ENCODE results near the gene TRIM24.
A peak's percentile ranks its signal among the peaks of the same experiment; 100 is the strongest.
"Not testable (repeated sequence)": the region's sequence is repeated elsewhere in the genome, so short reads cannot be mapped to it uniquely, and the experiment has no call there.

TRIM24 gene

DNA sequence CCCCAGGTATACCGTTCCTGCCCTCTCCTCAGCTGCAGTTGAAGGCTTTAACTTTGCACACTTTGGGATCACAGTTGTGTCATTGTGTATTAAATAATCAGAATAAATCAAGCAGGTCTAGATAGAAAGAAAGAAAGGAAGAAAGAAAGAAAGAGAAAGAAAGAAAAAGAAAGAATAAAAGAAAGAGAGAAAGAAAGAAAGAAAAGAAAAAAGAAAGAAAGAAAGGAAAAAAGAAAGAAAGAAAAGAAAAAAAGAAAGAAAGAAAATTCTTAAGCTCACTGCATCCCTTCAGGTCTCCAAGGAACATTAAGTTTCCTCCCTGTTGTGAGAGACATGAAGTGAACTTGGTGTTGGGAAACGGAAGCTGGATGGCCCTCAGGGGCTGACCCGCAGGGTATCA is 17.2 kb upstream of the TRIM24 start:
- TF ChIP-seq POLR2A (IDR thresholded peaks at IDR 0.05; ENCODE audit: low read depth, low read length) = no peak
- DNase-seq (ENCODE audit: insufficient read length, low spot score) (no peak), FAIRE-seq (no peak)

DNA sequence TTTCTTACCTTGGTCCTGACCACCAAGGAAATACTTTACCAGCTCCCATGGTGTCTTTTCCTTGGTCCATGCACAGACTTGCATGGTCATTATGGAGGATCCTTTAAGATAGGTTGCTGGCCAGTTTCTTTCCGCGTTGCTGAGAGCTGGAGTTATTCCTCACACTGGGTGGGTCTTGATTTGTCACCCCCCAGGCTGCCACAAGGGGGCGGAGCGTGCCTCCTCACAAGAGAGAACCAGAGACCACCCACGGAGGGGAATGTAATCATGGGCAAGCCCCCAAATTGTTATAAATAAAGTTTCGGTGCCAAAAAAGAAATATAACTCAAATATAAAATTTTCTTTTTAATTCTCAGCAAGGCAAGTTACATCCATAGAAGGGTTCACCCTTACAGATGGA is 10.5 kb upstream of the TRIM24 start:
- DNase-seq (ENCODE audit: insufficient read length, low spot score) (no peak), FAIRE-seq (no peak)
- TF ChIP-seq POLR2A (IDR thresholded peaks at IDR 0.05; ENCODE audit: low read depth, low read length) = no peak

DNA sequence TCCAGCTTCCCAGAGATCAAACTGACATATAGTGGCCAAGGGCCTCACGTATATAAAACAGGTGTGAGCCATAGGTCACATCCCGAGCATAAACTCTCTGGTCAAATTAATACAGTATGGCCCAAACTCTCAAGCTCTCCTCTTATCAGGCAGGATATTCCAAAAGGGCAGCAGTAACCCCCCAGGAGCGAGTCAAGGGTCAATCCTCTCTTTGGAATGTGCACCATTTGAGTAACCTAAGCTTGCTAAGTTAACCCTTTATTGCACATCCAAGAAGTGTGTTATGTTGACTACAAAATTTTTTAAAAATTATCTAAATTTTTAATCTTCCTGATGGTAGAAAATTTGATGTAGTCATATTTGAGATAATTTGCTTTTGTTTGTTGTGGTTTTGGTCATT is 4.5 kb upstream of the TRIM24 start:
- no peak for TF ChIP-seq POLR2A (IDR thresholded peaks at IDR 0.05; ENCODE audit: low read depth, low read length)
- DNase-seq (ENCODE audit: insufficient read length, low spot score) (no peak), FAIRE-seq (no peak)

DNA sequence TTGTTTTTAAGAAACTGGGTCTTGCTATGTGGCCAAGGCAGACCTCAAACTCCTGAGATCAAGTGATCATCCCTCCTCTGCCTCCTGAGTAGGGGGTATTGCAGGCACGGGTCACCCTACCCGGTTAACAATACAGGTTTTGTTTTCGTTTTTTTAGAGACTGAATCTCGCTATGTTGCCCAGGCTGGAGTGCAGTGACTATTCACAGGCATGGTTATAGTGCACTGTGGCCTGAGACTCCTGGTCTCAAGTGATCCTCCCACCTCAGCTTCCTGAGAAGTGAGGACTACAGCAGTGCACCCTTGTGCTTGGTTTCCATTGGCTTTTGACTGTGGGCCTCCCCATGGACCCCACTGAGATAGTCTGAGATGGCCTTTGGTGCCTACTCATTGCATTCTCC is 3.8 kb upstream of the TRIM24 start:
- no peak for TF ChIP-seq POLR2A (IDR thresholded peaks at IDR 0.05; ENCODE audit: low read depth, low read length)
- FAIRE-seq = no peak

DNA sequence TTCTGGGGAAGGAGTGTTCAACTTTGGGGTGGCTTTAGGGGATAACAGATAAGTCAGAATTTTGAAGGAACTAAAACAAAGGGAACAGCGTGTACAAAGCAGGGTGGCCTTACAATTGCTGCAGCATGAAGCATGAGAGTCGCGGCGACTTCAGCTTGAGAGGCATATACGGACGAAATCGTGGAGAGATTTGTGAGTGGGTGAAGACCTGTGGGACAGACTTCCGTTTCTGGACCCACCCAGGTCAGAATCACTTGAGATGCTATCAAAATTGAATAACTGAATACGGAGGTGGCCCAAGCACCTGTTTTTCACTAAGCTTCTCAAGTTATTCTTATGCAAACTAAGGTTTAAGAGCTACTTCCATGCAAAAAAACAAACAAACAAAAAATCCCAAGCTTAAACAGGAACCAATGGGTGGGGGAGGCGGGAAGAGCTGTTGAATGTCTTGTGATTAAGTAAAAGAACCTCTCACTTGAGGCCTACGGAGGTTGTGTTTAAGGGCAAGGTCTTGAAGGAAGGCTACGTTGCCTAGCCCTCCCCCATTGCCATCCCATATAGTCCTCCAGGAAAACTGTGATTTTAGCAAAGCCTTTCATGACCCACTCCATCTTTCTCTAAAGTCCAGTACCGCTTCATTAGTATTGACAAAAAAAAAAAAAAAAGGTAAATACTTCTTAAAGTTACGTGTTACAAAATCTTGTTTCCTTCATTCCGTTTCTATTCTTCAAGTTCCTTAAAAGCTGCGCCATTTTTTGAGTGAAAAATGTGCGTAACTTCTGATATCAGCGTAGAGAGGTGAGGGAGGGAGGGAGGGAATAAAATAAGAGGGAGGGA is 1.3 kb upstream of the TRIM24 start:
- no peak for FAIRE-seq
- no peak for DNase-seq (ENCODE audit: insufficient read length, low spot score)
- TF ChIP-seq POLR2A (IDR thresholded peaks at IDR 0.05; ENCODE audit: low read depth, low read length) = no peak

More for the DNA sequence above, 3.8 kb upstream of the TRIM24 start:
- DNase-seq (ENCODE audit: insufficient read length, low spot score) = no peak

DNA sequence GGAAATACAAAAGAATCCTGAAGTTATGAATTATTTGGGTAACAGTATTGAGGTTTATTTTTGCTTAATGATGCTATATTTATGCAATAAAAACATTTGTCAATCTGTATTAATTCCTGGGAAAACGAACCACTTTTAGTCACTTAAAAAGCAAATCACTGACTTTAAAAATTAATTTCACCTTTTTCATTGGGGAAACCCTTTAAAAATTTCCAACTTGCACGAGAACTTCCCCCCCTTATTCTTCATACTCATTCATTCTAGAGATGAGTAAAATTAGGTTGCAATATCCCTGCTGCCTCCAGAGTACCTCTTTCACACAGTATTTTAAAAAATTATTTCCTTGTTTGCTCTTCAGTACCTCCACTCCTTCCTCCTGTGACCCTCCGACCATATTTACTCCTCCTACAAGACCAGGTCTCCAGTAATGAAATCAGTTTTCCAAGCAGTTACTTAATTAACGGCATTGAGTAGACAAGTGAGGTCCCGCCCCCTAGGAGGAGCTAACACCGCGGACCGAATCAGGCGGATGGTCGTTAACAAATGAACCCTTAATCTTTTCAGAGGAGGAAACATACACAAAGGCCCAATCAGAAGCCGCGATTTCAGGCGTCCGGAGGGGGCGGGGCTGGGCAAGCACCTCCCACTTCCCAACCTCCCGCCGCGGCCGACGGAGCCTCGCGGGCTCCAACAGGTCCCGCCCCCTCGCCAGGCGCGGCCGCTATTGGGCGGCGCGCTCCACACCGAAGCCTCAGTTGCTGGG is 465 bp upstream of the TRIM24 start:
- DNase-seq (ENCODE audit: insufficient read length, low spot score) (peak; percentile 90), FAIRE-seq (peak; percentile 33)
- no peak for TF ChIP-seq POLR2A (IDR thresholded peaks at IDR 0.05; ENCODE audit: low read depth, low read length)

DNA sequence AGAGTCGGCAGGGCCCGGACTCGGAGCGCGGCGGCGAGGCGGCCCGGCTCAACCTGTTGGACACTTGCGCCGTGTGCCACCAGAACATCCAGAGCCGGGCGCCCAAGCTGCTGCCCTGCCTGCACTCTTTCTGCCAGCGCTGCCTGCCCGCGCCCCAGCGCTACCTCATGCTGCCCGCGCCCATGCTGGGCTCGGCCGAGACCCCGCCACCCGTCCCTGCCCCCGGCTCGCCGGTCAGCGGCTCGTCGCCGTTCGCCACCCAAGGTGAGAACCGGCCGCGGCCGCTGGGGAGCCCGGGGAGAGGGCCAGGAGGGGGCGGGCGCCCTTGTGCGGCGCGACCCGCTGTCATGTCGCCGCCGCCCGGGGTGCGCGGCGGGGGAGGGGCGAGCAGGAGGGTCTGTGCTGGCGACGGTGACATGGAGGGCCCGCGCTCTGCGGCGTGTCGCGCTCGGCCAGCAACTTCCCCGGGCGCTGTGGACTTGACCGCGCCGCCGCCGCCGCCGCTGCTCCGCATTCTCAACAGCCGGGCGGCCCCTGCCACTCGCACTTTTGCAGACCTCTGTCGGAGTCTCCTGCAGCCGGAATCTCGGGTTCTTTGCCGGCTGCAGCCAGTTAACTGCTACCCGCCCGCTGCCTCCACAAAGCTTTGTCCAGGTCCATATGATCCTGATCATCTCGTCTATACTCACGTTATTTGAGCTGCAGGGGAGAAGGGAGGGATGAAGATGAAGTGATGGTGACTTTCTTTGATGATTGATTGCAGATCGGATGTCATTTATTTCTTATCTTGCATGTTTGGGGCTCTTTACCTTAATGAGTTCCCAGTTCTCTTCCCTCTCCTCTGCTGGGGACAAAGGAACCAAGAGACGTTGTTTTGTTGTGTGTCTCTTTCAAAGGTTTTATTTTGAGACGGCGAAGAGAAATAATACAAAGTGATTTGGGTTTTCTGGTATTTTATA is 869 bp downstream of the TRIM24 start:
- FAIRE-seq = no peak
- TF ChIP-seq POLR2A (IDR thresholded peaks at IDR 0.05; ENCODE audit: low read depth, low read length) = peak; percentile 22; the same call in 1 of the 2 replicates

DNA sequence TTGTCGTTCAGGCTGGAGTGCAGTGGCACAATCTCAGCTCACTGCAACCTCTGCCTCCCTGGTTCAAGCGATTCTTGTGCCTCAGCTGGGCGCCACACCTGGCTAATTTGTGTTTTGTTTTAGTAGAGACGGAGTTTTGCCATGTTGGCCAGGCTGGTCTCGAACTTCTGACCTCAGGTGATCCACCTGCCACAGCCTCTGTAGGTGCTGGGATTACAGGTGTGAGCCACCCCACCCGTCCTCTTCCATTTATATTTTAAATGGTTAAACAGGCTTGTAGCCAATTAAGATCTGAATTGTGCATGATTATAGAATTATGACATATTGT is 3.2 kb downstream of the TRIM24 start:
- FAIRE-seq; DNase-seq (ENCODE audit: insufficient read length, low spot score): not testable (repeated sequence)

More for the DNA sequence above, 869 bp downstream of the TRIM24 start:
- DNase-seq (ENCODE audit: insufficient read length, low spot score) = no peak

DNA sequence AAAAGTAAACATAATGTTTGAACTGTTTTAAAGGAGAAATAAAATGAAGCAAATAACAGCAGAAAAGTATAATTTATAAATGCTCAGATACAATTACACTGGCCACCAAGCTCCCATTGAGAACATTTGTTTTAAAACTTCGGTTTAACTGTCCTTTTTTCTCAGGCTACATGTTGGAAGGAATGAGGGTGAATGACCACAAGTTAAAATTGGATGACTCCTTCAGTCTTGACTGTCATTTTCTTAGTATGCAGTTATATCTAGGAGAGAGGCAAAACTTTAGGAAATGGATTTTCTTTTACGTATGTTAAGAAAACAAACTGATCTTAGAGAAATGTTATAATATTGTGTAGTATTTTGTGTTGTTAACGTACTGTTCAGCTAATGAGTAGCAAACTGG is 5.0 kb downstream of the TRIM24 start:
- FAIRE-seq (no peak), DNase-seq (ENCODE audit: insufficient read length, low spot score) (no peak)

DNA sequence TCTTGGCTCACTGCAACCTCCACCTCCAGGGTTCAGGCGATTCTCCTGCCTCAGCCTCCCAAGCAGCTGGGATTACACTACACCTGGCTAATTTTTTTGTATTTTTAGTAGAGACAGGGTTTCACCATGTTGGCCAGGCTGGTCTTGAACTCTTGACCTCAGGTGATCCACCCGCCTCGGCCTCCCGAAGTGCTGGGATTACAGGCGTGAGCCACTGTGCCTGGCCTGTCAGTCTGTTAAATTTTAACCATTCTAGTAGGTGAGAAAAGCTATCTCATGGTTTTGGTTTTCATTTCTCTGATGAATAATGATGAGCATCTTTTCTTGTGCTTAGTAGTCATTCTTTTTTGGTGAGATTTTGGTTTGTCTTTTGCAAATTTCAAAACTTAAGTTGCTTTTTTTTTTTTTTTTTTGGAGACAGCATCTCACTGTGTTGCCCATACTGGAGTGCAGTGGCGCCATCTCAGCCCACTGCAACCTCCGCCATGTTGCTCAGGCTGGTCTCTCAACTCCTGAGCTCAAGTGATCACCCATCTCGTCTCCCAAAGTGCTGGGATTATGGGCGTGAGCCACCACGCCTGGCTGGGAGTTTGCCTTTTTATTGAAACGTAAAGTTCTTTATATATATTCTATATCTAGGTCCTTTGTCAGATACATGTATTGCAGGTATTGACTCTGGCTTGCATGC is 6.2 kb downstream of the TRIM24 start:
- FAIRE-seq; DNase-seq (ENCODE audit: insufficient read length, low spot score): not testable (repeated sequence)

More for the DNA sequence above, 5.0 kb downstream of the TRIM24 start:
- TF ChIP-seq POLR2A (IDR thresholded peaks at IDR 0.05; ENCODE audit: low read depth, low read length) = no peak

DNA sequence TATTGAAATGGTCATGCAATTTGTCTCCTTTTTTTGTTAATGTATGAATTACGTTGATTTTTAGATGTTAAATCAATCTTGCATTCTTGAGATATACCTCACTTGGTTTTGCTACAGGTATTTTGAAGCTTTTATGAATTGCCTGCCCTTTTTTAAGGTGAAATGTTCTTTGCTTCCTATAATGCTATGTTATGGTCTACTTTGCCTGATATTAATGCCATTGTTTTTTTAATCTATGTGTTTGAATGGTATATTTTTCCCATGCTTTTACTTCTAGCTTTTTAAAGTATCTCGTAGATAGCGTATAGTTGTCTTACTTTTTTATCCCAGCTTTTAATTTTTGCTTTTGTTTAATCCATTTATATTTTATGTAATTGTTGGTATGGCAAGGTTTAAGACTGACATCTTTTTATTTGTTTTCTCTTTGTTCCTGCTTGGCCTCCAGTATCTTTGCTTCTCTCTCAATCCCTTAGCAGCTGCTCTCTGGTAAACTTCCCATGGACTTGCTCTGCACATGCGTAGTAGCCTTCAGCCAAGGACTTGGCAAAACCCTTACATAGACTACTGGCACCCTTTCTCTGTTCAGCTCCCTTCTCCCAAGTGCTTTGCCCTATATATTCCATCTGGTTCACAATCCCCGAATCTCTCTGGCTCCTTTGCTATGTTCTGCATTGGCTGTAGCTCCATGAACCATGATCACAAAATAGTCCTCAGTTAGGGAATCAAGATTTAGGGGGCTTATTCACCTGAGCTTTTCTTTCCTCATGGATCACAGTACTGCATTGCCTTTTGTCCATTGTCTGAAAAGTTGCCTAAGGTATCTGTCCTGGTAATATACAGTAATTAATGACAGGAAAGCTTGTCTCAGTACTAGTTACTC is 8.4 kb downstream of the TRIM24 start:
- no peak for FAIRE-seq
- DNase-seq (ENCODE audit: insufficient read length, low spot score) = no peak
- TF ChIP-seq POLR2A (IDR thresholded peaks at IDR 0.05; ENCODE audit: low read depth, low read length) = no peak

DNA sequence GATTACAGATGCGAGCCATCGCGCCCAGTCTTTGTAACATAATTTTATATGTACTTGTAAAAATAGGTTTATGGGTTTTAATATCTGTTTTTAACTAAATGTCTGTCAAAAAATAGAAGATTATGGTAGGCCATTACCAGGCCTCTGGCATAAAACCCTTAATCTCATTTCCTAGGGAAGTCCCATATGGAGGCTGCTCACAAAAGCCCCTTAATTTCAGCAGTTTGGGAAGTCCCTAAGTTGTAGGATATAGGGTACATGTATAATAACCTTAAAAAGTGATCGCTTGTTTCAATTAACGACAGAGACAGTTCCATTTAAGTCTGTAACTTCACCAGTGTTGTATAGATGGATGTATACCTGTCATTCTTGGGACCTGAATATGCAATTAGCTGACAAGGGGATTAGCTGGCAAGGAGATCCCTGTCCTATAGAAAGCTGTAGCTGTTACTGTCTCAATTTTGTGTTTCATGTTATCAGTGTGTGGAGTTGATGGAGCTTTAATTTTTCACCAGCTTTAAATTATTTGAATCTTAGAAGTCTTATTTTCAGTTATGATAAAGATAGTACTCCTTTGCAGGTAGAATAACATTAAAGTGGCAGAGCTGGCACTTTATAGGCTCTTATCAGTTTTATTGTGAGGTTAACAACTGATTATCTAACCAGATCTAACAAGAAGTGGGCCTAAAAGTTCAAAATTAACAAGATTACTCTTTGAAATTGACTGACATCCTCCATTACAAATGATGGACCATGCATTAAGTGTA is 10.5 kb downstream of the TRIM24 start:
- no peak for TF ChIP-seq POLR2A (IDR thresholded peaks at IDR 0.05; ENCODE audit: low read depth, low read length)
- DNase-seq (ENCODE audit: insufficient read length, low spot score) = no peak
- no peak for FAIRE-seq
